ENCODE data around the gene SERPIND1.
"Not testable (repeated sequence)": the region's sequence is repeated elsewhere in the genome, so short reads cannot be mapped to it uniquely, and the experiment has no call there.

The SERPIND1 gene

GRCh38 chr22:20773793-20774212 is at the start of gene SERPIND1:
Gene SERPIND1, plus strand, starts transcription at chr22:20774113. Its CDS starts 5,200 bp downstream, at chr22:20779313.
- H3K4me1 ChIP-seq (ENCODE audit: control insufficient read depth, insufficient read depth, low read length) = no peaks in the 10 kb centered on the region
- H3K9ac ChIP-seq (ENCODE audit: low read length) = no peak within 1 kb of the TSS
- no peaks in the 10 kb centered on the region for H3K36me3 ChIP-seq (ENCODE audit: control insufficient read depth, insufficient read depth, low read length)
- H3K4me3 ChIP-seq (ENCODE audit: low read length) = no peak within 1 kb of the TSS
- no peaks in the 10 kb centered on the region for H3K27me3 ChIP-seq (ENCODE audit: control insufficient read depth, insufficient read depth, low read length)
- no peak within 1 kb of the TSS for H3K27ac ChIP-seq (ENCODE audit: low read depth, low read length)

GRCh38 chr22:20724676-20725454 is 49.0 kb upstream of the SERPIND1 start:
- Histone ChIP-seq H3K27ac (ENCODE audit: low read depth, low read length) (no peak overlapping the region), H3K4me3 (ENCODE audit: low read length) (no peak overlapping the region), H3K27me3 (ENCODE audit: control insufficient read depth, insufficient read depth, low read length) (no peaks in the 10 kb centered on the region), H3K9ac (ENCODE audit: low read length) (no peak overlapping the region), H3K36me3 (ENCODE audit: control insufficient read depth, insufficient read depth, low read length) (peaks cover 20% of the 10 kb centered on the region), H3K4me1 (ENCODE audit: control insufficient read depth, insufficient read depth, low read length) (no peaks in the 10 kb centered on the region)

GRCh38 chr22:20725987-20726558 is 47.8 kb upstream of the SERPIND1 start:
- H3K9ac ChIP-seq (ENCODE audit: low read length) = no peak overlapping the region
- no peaks in the 10 kb centered on the region for H3K27me3 ChIP-seq (ENCODE audit: control insufficient read depth, insufficient read depth, low read length)
- H3K36me3 ChIP-seq (ENCODE audit: control insufficient read depth, insufficient read depth, low read length) = peaks cover 24% of the 10 kb centered on the region

GRCh38 chr22:20727118-20728015 is 46.5 kb upstream of the SERPIND1 start:
- Histone ChIP-seq H3K27ac (ENCODE audit: low read depth, low read length) (no peak overlapping the region), H3K27me3 (ENCODE audit: control insufficient read depth, insufficient read depth, low read length) (no peaks in the 10 kb centered on the region), H3K4me1 (ENCODE audit: control insufficient read depth, insufficient read depth, low read length) (no peaks in the 10 kb centered on the region), H3K36me3 (ENCODE audit: control insufficient read depth, insufficient read depth, low read length) (peaks cover 26% of the 10 kb centered on the region), H3K4me3 (ENCODE audit: low read length) (no peak overlapping the region), H3K9ac (ENCODE audit: low read length) (no peak overlapping the region)

More at GRCh38 chr22:20725987-20726558, 47.8 kb upstream of the SERPIND1 start:
- Histone ChIP-seq H3K27ac (ENCODE audit: low read depth, low read length) (no peak overlapping the region), H3K4me1 (ENCODE audit: control insufficient read depth, insufficient read depth, low read length) (no peaks in the 10 kb centered on the region), H3K4me3 (ENCODE audit: low read length) (no peak overlapping the region)

- Histone ChIP-seq H3K36me3 (ENCODE audit: control insufficient read depth, insufficient read depth, low read length) (peaks cover 26% of the 10 kb centered on the region), H3K4me1 (ENCODE audit: control insufficient read depth, insufficient read depth, low read length) (no peaks in the 10 kb centered on the region), H3K27me3 (ENCODE audit: control insufficient read depth, insufficient read depth, low read length) (no peaks in the 10 kb centered on the region), H3K9ac (ENCODE audit: low read length) (no peak overlapping the region), H3K4me3 (ENCODE audit: low read length) (no peak overlapping the region), H3K27ac (ENCODE audit: low read depth, low read length) (no peak overlapping the region)
These were observed 45.3 kb upstream of the SERPIND1 start for GRCh38 chr22:20728523-20729190.

GRCh38 chr22:20729194-20729593 is 44.7 kb upstream of the SERPIND1 start:
- Histone ChIP-seq H3K4me1 (ENCODE audit: control insufficient read depth, insufficient read depth, low read length) (no peaks in the 10 kb centered on the region), H3K4me3 (ENCODE audit: low read length) (no peak overlapping the region), H3K36me3 (ENCODE audit: control insufficient read depth, insufficient read depth, low read length) (peaks cover 26% of the 10 kb centered on the region), H3K9ac (ENCODE audit: low read length) (no peak overlapping the region), H3K27ac (ENCODE audit: low read depth, low read length) (no peak overlapping the region), H3K27me3 (ENCODE audit: control insufficient read depth, insufficient read depth, low read length) (no peaks in the 10 kb centered on the region)

- peaks cover 20% of the 10 kb centered on the region for H3K36me3 ChIP-seq (ENCODE audit: control insufficient read depth, insufficient read depth, low read length)
- not testable (repeated sequence) for H3K9ac ChIP-seq (ENCODE audit: low read length); H3K27me3 ChIP-seq (ENCODE audit: control insufficient read depth, insufficient read depth, low read length); H3K4me3 ChIP-seq (ENCODE audit: low read length); H3K4me1 ChIP-seq (ENCODE audit: control insufficient read depth, insufficient read depth, low read length); H3K27ac ChIP-seq (ENCODE audit: low read depth, low read length)
These were observed 41.5 kb upstream of the SERPIND1 start for GRCh38 chr22:20732431-20732830.

GRCh38 chr22:20735356-20736162 is 38.4 kb upstream of the SERPIND1 start:
- H3K36me3 ChIP-seq (ENCODE audit: control insufficient read depth, insufficient read depth, low read length); H3K27ac ChIP-seq (ENCODE audit: low read depth, low read length): not testable (repeated sequence)

GRCh38 chr22:20736891-20737290 is 37.0 kb upstream of the SERPIND1 start:
- H3K4me3 ChIP-seq (ENCODE audit: low read length); H3K4me1 ChIP-seq (ENCODE audit: control insufficient read depth, insufficient read depth, low read length); H3K9ac ChIP-seq (ENCODE audit: low read length); H3K27me3 ChIP-seq (ENCODE audit: control insufficient read depth, insufficient read depth, low read length); H3K27ac ChIP-seq (ENCODE audit: low read depth, low read length): not testable (repeated sequence)
- peaks cover 11% of the 10 kb centered on the region for H3K36me3 ChIP-seq (ENCODE audit: control insufficient read depth, insufficient read depth, low read length)

More at GRCh38 chr22:20735356-20736162, 38.4 kb upstream of the SERPIND1 start:
- H3K9ac ChIP-seq (ENCODE audit: low read length); H3K27me3 ChIP-seq (ENCODE audit: control insufficient read depth, insufficient read depth, low read length); H3K4me1 ChIP-seq (ENCODE audit: control insufficient read depth, insufficient read depth, low read length); H3K4me3 ChIP-seq (ENCODE audit: low read length): not testable (repeated sequence)

- Histone ChIP-seq H3K4me1 (ENCODE audit: control insufficient read depth, insufficient read depth, low read length) (no peaks in the 10 kb centered on the region), H3K36me3 (ENCODE audit: control insufficient read depth, insufficient read depth, low read length) (peaks cover 18% of the 10 kb centered on the region), H3K27me3 (ENCODE audit: control insufficient read depth, insufficient read depth, low read length) (no peaks in the 10 kb centered on the region), H3K4me3 (ENCODE audit: low read length) (no peak overlapping the region), H3K27ac (ENCODE audit: low read depth, low read length) (no peak overlapping the region), H3K9ac (ENCODE audit: low read length) (no peak overlapping the region)
These were observed 35.4 kb upstream of the SERPIND1 start for GRCh38 chr22:20738394-20739089.

Data from rectal smooth muscle tissue (tissue), 1 donor.